HepG2 (cell line): ENCODE results near the gene GAD1. TPM values are rescaled to one million over a fixed set of nuclear protein-coding genes. Genes with fewer than 3 reads are reported as not detected.

Source experiments
- BRCA1 ChIP-seq: sonication (generic); formaldehyde crosslinking; IDR thresholded peaks from 2 replicates; pipeline ENCODE4 v1.4.0; 2020; ENCODE audit warnings: missing genetic modification reagents
- CHD2 ChIP-seq: IDR thresholded peaks from 2 replicates; pipeline ENCODE4 v1.6.1; 2011; ENCODE audit warnings: low read depth, low read length, improper control_type of control experiment
- KDM3A ChIP-seq: IDR thresholded peaks from 2 replicates; pipeline ENCODE4 v1.6.1; 2018; ENCODE audit warnings: low read depth, missing compliant biosample characterization
- NR3C1 ChIP-seq: sonication (generic); formaldehyde crosslinking; IDR thresholded peaks from 2 replicates; pipeline ENCODE4 v1.4.0; 2020; ENCODE audit warnings: missing genetic modification reagents
- RAD21 ChIP-seq: fragments of 450-650 bp; formaldehyde crosslinking; IDR thresholded peaks from 2 replicates; pipeline ENCODE4 v1.5.0; 2020; ENCODE audit warnings: mild to moderate bottlenecking
- REPIN1 ChIP-seq: sonication (generic); formaldehyde crosslinking; IDR thresholded peaks from 2 replicates; pipeline ENCODE4 v1.8.0; 2022; ENCODE audit warnings: missing genetic modification reagents, low read depth, mild to moderate bottlenecking, borderline replicate concordance
- YY1 ChIP-seq: IDR thresholded peaks from 2 replicates; pipeline ENCODE4 v1.6.1; 2011; ENCODE audit warnings: low read length, low read depth, moderate library complexity, mild to moderate bottlenecking; ENCODE audit not compliant: insufficient read depth, insufficient replicate concordance
- ZNF367 ChIP-seq: sonication (generic); formaldehyde crosslinking; IDR thresholded peaks from 2 replicates; pipeline ENCODE4 v1.4.0; 2020; ENCODE audit warnings: missing genetic modification reagents, borderline replicate concordance
- ZNF572 ChIP-seq: sonication (generic); formaldehyde crosslinking; IDR thresholded peaks from 2 replicates; pipeline ENCODE4 v1.5.1; 2020; ENCODE audit warnings: mild to moderate bottlenecking, missing genetic modification reagents
- ZNF766 ChIP-seq: sonication (generic); formaldehyde crosslinking; IDR thresholded peaks from 2 replicates; pipeline ENCODE4 v1.5.0; 2020; ENCODE audit warnings: missing genetic modification reagents, borderline replicate concordance
- ZNF839 ChIP-seq: sonication (generic); formaldehyde crosslinking; IDR thresholded peaks from 2 replicates; pipeline ENCODE4 v1.4.0; 2020; ENCODE audit warnings: missing genetic modification reagents, mild to moderate bottlenecking, borderline replicate concordance
- polyA plus RNA-seq, 8 experiments: library from polyadenylated mRNA; depleted of rRNA in 3 of 8; stranded (reverse) in 7 of 8; unstranded in 1 of 8; fragments of >200 nt; fragmentation: Illumina TruSeq in 4 of 8; extraction: Trizol in 4 of 8; gene quantifications; 2 replicates each; pipeline versions ENCODE4 v1.2.1 to v1.2.3, GENCODE V29; 2011 to 2016; ENCODE audit warnings: low read depth in 4 of 8, missing spikeins in 1 of 8, mixed read lengths in 1 of 8; ENCODE audit not compliant: insufficient read depth in 1 of 8
- total RNA-seq, 5 experiments: library from RNA; depleted of rRNA; stranded (reverse); fragments of >200 nt; fragmentation: Illumina TruSeq; extraction: Trizol; gene quantifications; 2 replicates each; pipeline ENCODE4 v1.2.3, GENCODE V29; 2016; ENCODE audit warnings: low read depth in 1 of 5
- TF ChIP-seq, protein P1 (sequence below): sonication (generic); formaldehyde crosslinking; IDR thresholded peaks from 2 replicates; pipeline ENCODE4 v1.4.0; 2020; ENCODE audit warnings: mild to moderate bottlenecking, missing genetic modification reagents, borderline replicate concordance
- TF ChIP-seq, protein P2 (sequence below): sonication (generic); formaldehyde crosslinking; IDR thresholded peaks from 2 replicates; pipeline ENCODE4 v1.4.0; 2020; ENCODE audit warnings: missing genetic modification reagents, borderline replicate concordance
- TF ChIP-seq, protein P3 (sequence below): sonication (generic); formaldehyde crosslinking; IDR thresholded peaks from 2 replicates; pipeline ENCODE4 v1.4.0; 2020; ENCODE audit warnings: mild to moderate bottlenecking, missing genetic modification reagents

The GAD1 gene
- total and polyA plus RNA-seq, 2 of the 13 experiments (the other 11 are each of a cell fraction or from before 2014, with no cell fraction given), result 0.09 to 0.13 TPM

DNA sequence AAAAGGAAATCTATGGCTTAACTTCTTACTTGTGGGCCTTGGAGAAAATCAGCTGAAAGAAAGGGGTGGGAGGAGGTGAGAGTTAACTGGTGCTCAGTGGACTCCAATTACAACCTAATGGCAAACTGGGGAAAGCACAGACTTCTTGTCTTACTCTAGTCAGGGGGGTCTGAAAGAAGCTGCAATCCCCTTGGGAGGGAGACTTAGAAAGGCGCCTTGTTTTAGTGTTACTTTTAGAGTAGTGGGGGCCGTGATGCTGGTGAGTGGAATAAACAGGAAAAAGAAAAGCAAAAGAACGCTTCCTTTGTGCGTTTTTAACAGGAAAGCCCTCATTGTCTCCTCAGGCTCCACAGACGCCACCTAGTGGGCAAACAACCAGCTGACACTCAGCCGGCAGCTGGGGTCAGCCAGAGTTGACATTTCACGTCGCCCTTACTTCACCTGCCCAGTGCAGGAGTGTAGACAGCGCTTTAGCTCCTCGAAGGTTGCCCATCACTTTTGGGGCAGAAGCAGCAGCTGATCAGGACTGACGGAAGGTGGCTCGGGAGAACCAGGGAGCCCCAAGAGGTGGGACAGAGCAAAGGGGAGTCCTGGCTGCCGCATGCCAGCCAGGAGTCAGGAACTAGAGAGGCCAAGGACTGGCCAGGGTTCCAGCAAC is 56.5 kb downstream of the GAD1 start (continued):
- TF ChIP-seq, protein P1, sequence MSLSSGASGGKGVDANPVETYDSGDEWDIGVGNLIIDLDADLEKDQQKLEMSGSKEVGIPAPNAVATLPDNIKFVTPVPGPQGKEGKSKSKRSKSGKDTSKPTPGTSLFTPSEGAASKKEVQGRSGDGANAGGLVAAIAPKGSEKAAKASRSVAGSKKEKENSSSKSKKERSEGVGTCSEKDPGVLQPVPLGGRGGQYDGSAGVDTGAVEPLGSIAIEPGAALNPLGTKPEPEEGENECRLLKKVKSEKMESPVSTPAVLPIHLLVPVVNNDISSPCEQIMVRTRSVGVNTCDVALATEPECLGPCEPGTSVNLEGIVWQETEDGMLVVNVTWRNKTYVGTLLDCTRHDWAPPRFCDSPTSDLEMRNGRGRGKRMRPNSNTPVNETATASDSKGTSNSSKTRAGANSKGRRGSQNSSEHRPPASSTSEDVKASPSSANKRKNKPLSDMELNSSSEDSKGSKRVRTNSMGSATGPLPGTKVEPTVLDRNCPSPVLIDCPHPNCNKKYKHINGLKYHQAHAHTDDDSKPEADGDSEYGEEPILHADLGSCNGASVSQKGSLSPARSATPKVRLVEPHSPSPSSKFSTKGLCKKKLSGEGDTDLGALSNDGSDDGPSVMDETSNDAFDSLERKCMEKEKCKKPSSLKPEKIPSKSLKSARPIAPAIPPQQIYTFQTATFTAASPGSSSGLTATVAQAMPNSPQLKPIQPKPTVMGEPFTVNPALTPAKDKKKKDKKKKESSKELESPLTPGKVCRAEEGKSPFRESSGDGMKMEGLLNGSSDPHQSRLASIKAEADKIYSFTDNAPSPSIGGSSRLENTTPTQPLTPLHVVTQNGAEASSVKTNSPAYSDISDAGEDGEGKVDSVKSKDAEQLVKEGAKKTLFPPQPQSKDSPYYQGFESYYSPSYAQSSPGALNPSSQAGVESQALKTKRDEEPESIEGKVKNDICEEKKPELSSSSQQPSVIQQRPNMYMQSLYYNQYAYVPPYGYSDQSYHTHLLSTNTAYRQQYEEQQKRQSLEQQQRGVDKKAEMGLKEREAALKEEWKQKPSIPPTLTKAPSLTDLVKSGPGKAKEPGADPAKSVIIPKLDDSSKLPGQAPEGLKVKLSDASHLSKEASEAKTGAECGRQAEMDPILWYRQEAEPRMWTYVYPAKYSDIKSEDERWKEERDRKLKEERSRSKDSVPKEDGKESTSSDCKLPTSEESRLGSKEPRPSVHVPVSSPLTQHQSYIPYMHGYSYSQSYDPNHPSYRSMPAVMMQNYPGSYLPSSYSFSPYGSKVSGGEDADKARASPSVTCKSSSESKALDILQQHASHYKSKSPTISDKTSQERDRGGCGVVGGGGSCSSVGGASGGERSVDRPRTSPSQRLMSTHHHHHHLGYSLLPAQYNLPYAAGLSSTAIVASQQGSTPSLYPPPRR (CRISPR knock-in tag), result no peak
- TF ChIP-seq, protein P2, sequence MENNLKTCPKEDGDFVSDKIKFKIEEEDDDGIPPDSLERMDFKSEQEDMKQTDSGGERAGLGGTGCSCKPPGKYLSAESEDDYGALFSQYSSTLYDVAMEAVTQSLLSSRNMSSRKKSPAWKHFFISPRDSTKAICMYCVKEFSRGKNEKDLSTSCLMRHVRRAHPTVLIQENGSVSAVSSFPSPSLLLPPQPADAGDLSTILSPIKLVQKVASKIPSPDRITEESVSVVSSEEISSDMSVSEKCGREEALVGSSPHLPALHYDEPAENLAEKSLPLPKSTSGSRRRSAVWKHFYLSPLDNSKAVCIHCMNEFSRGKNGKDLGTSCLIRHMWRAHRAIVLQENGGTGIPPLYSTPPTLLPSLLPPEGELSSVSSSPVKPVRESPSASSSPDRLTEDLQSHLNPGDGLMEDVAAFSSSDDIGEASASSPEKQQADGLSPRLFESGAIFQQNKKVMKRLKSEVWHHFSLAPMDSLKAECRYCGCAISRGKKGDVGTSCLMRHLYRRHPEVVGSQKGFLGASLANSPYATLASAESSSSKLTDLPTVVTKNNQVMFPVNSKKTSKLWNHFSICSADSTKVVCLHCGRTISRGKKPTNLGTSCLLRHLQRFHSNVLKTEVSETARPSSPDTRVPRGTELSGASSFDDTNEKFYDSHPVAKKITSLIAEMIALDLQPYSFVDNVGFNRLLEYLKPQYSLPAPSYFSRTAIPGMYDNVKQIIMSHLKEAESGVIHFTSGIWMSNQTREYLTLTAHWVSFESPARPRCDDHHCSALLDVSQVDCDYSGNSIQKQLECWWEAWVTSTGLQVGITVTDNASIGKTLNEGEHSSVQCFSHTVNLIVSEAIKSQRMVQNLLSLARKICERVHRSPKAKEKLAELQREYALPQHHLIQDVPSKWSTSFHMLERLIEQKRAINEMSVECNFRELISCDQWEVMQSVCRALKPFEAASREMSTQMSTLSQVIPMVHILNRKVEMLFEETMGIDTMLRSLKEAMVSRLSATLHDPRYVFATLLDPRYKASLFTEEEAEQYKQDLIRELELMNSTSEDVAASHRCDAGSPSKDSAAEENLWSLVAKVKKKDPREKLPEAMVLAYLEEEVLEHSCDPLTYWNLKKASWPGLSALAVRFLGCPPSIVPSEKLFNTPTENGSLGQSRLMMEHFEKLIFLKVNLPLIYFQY, result no peak
- TF ChIP-seq ZNF766, result no peak
- no peak for TF ChIP-seq REPIN1 (CRISPR knock-in tag)
- no peak for TF ChIP-seq ZNF839 (CRISPR knock-in tag)
- peak; percentile 71 for TF ChIP-seq RAD21 (CRISPR knock-in tag)
- TF ChIP-seq, protein P3, sequence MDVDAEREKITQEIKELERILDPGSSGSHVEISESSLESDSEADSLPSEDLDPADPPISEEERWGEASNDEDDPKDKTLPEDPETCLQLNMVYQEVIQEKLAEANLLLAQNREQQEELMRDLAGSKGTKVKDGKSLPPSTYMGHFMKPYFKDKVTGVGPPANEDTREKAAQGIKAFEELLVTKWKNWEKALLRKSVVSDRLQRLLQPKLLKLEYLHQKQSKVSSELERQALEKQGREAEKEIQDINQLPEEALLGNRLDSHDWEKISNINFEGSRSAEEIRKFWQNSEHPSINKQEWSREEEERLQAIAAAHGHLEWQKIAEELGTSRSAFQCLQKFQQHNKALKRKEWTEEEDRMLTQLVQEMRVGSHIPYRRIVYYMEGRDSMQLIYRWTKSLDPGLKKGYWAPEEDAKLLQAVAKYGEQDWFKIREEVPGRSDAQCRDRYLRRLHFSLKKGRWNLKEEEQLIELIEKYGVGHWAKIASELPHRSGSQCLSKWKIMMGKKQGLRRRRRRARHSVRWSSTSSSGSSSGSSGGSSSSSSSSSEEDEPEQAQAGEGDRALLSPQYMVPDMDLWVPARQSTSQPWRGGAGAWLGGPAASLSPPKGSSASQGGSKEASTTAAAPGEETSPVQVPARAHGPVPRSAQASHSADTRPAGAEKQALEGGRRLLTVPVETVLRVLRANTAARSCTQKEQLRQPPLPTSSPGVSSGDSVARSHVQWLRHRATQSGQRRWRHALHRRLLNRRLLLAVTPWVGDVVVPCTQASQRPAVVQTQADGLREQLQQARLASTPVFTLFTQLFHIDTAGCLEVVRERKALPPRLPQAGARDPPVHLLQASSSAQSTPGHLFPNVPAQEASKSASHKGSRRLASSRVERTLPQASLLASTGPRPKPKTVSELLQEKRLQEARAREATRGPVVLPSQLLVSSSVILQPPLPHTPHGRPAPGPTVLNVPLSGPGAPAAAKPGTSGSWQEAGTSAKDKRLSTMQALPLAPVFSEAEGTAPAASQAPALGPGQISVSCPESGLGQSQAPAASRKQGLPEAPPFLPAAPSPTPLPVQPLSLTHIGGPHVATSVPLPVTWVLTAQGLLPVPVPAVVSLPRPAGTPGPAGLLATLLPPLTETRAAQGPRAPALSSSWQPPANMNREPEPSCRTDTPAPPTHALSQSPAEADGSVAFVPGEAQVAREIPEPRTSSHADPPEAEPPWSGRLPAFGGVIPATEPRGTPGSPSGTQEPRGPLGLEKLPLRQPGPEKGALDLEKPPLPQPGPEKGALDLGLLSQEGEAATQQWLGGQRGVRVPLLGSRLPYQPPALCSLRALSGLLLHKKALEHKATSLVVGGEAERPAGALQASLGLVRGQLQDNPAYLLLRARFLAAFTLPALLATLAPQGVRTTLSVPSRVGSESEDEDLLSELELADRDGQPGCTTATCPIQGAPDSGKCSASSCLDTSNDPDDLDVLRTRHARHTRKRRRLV (CRISPR knock-in tag), result no peak
- no peak for TF ChIP-seq ZNF367 (CRISPR knock-in tag)
- TF ChIP-seq KDM3A (CRISPR knock-in tag), result 0 out of 2 replicates have a peak, but pooled peaks have one; percentile 64
- TF ChIP-seq CHD2, result no peak
- TF ChIP-seq ZNF572, result peak; percentile 72; the same call in 1 of the 2 replicates
- TF ChIP-seq YY1, result peak; percentile 68
- no peak for TF ChIP-seq NR3C1 (CRISPR knock-in tag)
- TF ChIP-seq BRCA1, result no peak
